ENCODE measurements around the gene CAB39. TPM values are rescaled to one million over a fixed set of nuclear protein-coding genes. Genes with fewer than 3 reads are reported as not detected.

Gene CAB39
- total RNA-seq, 1 experiment from 2014 or later: 88.7 TPM

DNA sequence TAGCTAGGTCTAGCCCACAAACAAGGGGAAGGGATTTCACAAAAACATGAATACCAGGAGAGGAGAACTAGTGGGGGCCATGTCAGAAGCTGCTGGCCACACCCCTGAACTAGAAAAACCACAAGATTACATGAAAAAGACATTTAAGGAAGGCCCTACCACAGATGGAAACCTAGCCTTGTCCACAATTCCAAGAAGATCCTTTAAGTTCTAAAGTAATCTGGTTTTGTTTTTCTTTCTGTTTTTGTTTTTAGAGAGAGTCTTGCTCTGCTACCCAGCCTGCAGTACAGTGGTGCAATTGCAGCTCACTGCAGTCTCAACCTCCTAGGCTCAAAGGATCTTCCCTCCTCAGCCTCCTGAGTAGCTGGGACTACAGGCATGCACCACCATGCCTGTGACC is 34.2 kb upstream of the CAB39 start:
- peaks cover 9% of the 10 kb centered on the region for H3K4me1 Mint-ChIP-seq (ENCODE audit: low read depth, unreplicated experiment)
- intact Hi-C loops (cut with micrococcal nuclease; ENCODE audit: unreplicated experiment): no loop called here
- H3K27ac Mint-ChIP-seq (ENCODE audit: unreplicated experiment): no peak overlapping the region
- CTCF ChIA-PET: no interaction called here
- no peak overlapping the region for H3K4me3 Mint-ChIP-seq (ENCODE audit: low read depth, unreplicated experiment)
- H3K36me3 Mint-ChIP-seq (ENCODE audit: insufficient read depth, unreplicated experiment): no peaks in the 10 kb centered on the region
- no peaks in the 10 kb centered on the region for H3K27me3 Mint-ChIP-seq (ENCODE audit: unreplicated experiment)
- TF ChIP-seq, protein P1, sequence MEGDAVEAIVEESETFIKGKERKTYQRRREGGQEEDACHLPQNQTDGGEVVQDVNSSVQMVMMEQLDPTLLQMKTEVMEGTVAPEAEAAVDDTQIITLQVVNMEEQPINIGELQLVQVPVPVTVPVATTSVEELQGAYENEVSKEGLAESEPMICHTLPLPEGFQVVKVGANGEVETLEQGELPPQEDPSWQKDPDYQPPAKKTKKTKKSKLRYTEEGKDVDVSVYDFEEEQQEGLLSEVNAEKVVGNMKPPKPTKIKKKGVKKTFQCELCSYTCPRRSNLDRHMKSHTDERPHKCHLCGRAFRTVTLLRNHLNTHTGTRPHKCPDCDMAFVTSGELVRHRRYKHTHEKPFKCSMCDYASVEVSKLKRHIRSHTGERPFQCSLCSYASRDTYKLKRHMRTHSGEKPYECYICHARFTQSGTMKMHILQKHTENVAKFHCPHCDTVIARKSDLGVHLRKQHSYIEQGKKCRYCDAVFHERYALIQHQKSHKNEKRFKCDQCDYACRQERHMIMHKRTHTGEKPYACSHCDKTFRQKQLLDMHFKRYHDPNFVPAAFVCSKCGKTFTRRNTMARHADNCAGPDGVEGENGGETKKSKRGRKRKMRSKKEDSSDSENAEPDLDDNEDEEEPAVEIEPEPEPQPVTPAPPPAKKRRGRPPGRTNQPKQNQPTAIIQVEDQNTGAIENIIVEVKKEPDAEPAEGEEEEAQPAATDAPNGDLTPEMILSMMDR (IDR thresholded peaks at IDR 0.05; ENCODE audit: unreplicated experiment): no peak
- H3K9me3 Mint-ChIP-seq (ENCODE audit: low read depth, unreplicated experiment): no peaks in the 10 kb centered on the region
- no peak for DNase-seq
- BruUV-seq (replicated peaks): no TSS peak

DNA sequence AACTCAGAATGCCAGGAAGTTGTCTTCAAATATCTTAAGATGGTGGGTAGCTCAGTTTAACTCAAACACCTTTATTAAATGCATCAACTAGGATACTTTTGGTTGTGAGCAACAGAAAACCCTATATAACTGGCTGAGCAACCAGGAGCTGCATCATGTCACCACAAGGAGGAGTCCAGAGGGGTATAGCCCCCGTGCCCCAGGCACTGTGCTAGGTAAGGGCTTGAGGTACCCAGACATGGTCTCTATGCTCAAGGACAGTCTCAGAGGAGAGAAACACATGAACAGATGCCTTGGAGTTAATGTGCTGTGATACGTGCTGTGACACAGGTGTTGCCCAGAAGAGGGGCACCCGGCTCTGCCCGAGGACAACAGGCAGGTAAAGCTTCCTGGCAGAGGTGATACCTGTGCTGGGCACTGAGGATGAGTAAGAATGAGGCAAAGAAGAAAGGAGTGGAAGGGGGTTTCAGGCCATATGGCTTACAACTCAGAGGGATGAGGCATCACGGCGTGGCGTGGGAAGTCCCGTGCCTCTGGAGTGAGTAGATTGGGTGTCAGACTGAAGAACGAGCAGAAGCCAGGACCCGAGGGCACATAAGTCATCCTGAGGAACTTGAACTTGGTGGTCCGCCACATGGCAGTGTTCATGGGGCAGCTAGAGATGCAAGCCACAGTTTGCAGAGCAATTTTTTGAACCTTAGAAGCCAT is 32.0 kb upstream of the CAB39 start:
- no peak overlapping the region for H3K27ac Mint-ChIP-seq (ENCODE audit: unreplicated experiment)
- CTCF ChIA-PET: no interaction called here
- H3K27me3 Mint-ChIP-seq (ENCODE audit: unreplicated experiment): no peaks in the 10 kb centered on the region
- H3K9me3 Mint-ChIP-seq (ENCODE audit: low read depth, unreplicated experiment): peaks cover 2% of the 10 kb centered on the region
- H3K4me1 Mint-ChIP-seq (ENCODE audit: low read depth, unreplicated experiment): peaks cover 30% of the 10 kb centered on the region
- no peak for DNase-seq
- intact Hi-C loops (cut with micrococcal nuclease; ENCODE audit: unreplicated experiment): no loop called here
- TF ChIP-seq, protein P1 (IDR thresholded peaks at IDR 0.05; ENCODE audit: unreplicated experiment): no peak
- BruUV-seq (replicated peaks): no TSS peak
- H3K36me3 Mint-ChIP-seq (ENCODE audit: insufficient read depth, unreplicated experiment): peaks cover 10% of the 10 kb centered on the region
- H3K4me3 Mint-ChIP-seq (ENCODE audit: low read depth, unreplicated experiment): no peak overlapping the region

DNA sequence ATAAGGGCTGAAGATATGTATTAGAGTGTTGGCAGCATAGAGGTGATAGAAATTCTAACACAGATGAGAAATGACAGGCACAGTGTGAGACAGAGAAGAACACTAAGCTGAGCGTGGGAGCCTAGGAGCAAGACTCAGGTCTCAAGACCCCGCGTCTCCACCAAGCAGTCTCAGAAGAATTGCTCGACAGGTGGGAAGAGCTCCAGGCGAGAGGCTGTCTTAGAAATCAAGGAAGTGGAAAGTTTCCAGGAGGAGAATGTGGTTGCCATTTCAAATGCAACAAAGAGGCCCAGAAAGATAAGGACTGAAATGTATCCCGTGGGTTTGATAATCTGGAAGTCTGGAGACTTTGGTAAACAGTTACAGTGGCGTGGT is 31.5 kb upstream of the CAB39 start:
- Mint-ChIP-seq H3K36me3 (ENCODE audit: insufficient read depth, unreplicated experiment) (peaks cover 10% of the 10 kb centered on the region), H3K4me1 (ENCODE audit: low read depth, unreplicated experiment) (peaks cover 30% of the 10 kb centered on the region), H3K9me3 (ENCODE audit: low read depth, unreplicated experiment) (peaks cover 2% of the 10 kb centered on the region), H3K27ac (ENCODE audit: unreplicated experiment) (no peak overlapping the region), H3K27me3 (ENCODE audit: unreplicated experiment) (no peaks in the 10 kb centered on the region), H3K4me3 (ENCODE audit: low read depth, unreplicated experiment) (no peak overlapping the region)
- CTCF ChIA-PET: no interaction called here
- intact Hi-C loops (cut with micrococcal nuclease; ENCODE audit: unreplicated experiment): no loop called here
- TF ChIP-seq, protein P1 (IDR thresholded peaks at IDR 0.05; ENCODE audit: unreplicated experiment): no peak
- no TSS peak for BruUV-seq (replicated peaks)
- no peak for DNase-seq

DNA sequence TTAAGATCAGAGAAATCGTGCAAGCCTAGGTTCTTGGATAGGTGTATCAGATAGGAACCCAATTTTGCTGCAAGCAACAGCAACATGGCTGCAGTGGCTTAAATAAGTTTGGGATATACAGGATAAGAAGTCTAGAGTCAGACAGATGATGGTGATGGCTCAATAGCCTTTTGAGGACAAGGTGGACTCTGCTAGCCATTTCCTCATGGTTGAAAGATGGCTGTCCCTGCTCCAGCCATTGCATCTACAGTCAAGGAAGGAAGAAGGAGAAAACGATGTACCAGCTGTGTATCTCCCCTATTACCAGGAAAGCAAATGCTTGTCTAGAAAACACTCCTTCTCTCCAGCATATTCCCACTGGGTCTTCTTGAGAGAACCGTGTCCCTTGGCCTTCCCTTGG is 30.1 kb upstream of the CAB39 start:
- CTCF ChIA-PET: no interaction called here
- H3K27me3 Mint-ChIP-seq (ENCODE audit: unreplicated experiment): no peaks in the 10 kb centered on the region
- H3K4me1 Mint-ChIP-seq (ENCODE audit: low read depth, unreplicated experiment): peaks cover 36% of the 10 kb centered on the region
- TF ChIP-seq, protein P1 (IDR thresholded peaks at IDR 0.05; ENCODE audit: unreplicated experiment): no peak
- H3K36me3 Mint-ChIP-seq (ENCODE audit: insufficient read depth, unreplicated experiment): peaks cover 10% of the 10 kb centered on the region
- no peak overlapping the region for H3K4me3 Mint-ChIP-seq (ENCODE audit: low read depth, unreplicated experiment)
- no peak for DNase-seq
- BruUV-seq (replicated peaks): no TSS peak
- intact Hi-C loops (cut with micrococcal nuclease; ENCODE audit: unreplicated experiment): no loop called here
- no peak overlapping the region for H3K27ac Mint-ChIP-seq (ENCODE audit: unreplicated experiment)
- H3K9me3 Mint-ChIP-seq (ENCODE audit: low read depth, unreplicated experiment): peaks cover 2% of the 10 kb centered on the region
